K562 (cell line): ENCODE results near the gene REEP6. TPM values are rescaled to one million over a fixed set of nuclear protein-coding genes. Genes with fewer than 3 reads are reported as not detected.

ENCODE experiments used
- ARNT ChIP-seq, 2 experiments: fragments of 450-650 bp; IDR thresholded peaks; 2 replicates each; pipeline ENCODE4 v1.6.1; 2016; ENCODE audit warnings: mild to moderate bottlenecking in 1 of 2
- BCL6 ChIP-seq: fragments of 250-450 bp; sonication (Bioruptor Pico); IDR thresholded peaks from 2 replicates; pipeline ENCODE4 v1.4.0; 2020
- CBFA2T2 ChIP-seq: fragments of 450-650 bp; conservative IDR thresholded peaks from 2 replicates; pipeline ENCODE4 v1.6.1; 2017; ENCODE audit warnings: mild to moderate bottlenecking
- CXXC5 ChIP-seq: fragments of 250-450 bp; sonication (Bioruptor Pico); IDR thresholded peaks from 2 replicates; pipeline ENCODE4 v1.8.0; 2022; ENCODE audit warnings: inconsistent platforms, mild to moderate bottlenecking, moderate library complexity
- DPF2 ChIP-seq: fragments of 450-650 bp; IDR thresholded peaks from 2 replicates; pipeline ENCODE4 v1.6.1; 2016
- NCOR1 ChIP-seq: fragments of 450-650 bp; IDR thresholded peaks from 2 replicates; pipeline ENCODE4 v1.6.1; 2016; ENCODE audit warnings: mild to moderate bottlenecking, moderate library complexity
- NFIC ChIP-seq: fragments of 450-650 bp; IDR thresholded peaks from 2 replicates; pipeline ENCODE4 v1.6.1; 2017; ENCODE audit warnings: mild to moderate bottlenecking, inconsistent platforms
- RBM34 ChIP-seq: fragments of 200-400 bp; formaldehyde crosslinking; IDR thresholded peaks from 2 replicates; pipeline ENCODE4 v1.6.1; 2018; ENCODE audit warnings: low read length, borderline replicate concordance; ENCODE audit not compliant: insufficient read depth
- SPI1 ChIP-seq: IDR thresholded peaks from 2 replicates; pipeline ENCODE4 v1.6.1; 2011; ENCODE audit warnings: low read depth, low read length, control low read depth, borderline replicate concordance
- TBP ChIP-seq: optimal IDR thresholded peaks from 2 replicates; pipeline ENCODE3; 2011; ENCODE audit warnings: low read depth, low read length, improper control_type of control experiment
- ZNF239 ChIP-seq: fragments of 250-450 bp; sonication (Bioruptor Pico); IDR thresholded peaks from 2 replicates; pipeline ENCODE4 v1.4.0; 2020; ENCODE audit warnings: mild to moderate bottlenecking
- ZNF561 ChIP-seq: fragments of 450-650 bp; formaldehyde crosslinking; conservative IDR thresholded peaks from 2 replicates; pipeline ENCODE4 v1.4.0; 2020; ENCODE audit warnings: mild to moderate bottlenecking, moderate library complexity
- ZNF77 ChIP-seq: fragments of 250-450 bp; sonication (Bioruptor Pico); IDR thresholded peaks from 2 replicates; pipeline ENCODE4 v1.5.0; 2020
- polyA plus RNA-seq, 8 experiments: library from polyadenylated mRNA; depleted of rRNA in 4 of 8; stranded (reverse) in 5 of 8; unstranded in 3 of 8; fragments of >200 nt; fragmentation: Nextera tagmentation in 2 of 8; fragmentation: Illumina TruSeq in 1 of 8; extraction: Ambion mirVana in 2 of 8; extraction: Trizol in 1 of 8; gene quantifications; 2 replicates each; pipeline versions ENCODE4 v1.2.1 to v1.2.3, GENCODE V29; 2011 to 2014; ENCODE audit warnings: inconsistent platforms in 1 of 8, missing spikeins in 1 of 8
- total RNA-seq, 7 experiments: library from RNA; depleted of rRNA in 6 of 7; stranded (reverse); fragments of >200 nt in 6 of 7; fragmentation: Illumina TruSeq in 2 of 7; extraction: Trizol in 2 of 7; gene quantifications; 2 replicates each; pipeline versions ENCODE4 v1.2.1 to v1.2.3, GENCODE V29; 2011 to 2021; ENCODE audit warnings: low replicate concordance in 1 of 7
- TF ChIP-seq, protein P1 (sequence below): sonication (generic); formaldehyde crosslinking; IDR thresholded peaks from 2 replicates; pipeline ENCODE4 v1.8.1; 2023; ENCODE audit warnings: mild to moderate bottlenecking, missing genetic modification reagents
- TF ChIP-seq, protein P2 (sequence below): fragments of 250-450 bp; sonication (Bioruptor Pico); IDR thresholded peaks from 2 replicates; pipeline ENCODE4 v1.5.0; 2021; ENCODE audit warnings: mild to moderate bottlenecking, borderline replicate concordance
- TF ChIP-seq, protein P3 (sequence below), 3 experiments: IDR thresholded peaks in 2 of 3; conservative IDR thresholded peaks in 1 of 3; 2 replicates each; pipeline ENCODE4 v1.5.1; 2011 to 2012; ENCODE audit warnings: low read length in 3 of 3, mild to moderate bottlenecking in 3 of 3, control low read depth in 2 of 3, improper control_type of control experiment in 1 of 3, inconsistent platforms in 1 of 3, low read depth in 1 of 3, mixed read lengths in 1 of 3, moderate library complexity in 1 of 3; ENCODE audit not compliant: insufficient read depth in 2 of 3
- TF ChIP-seq, protein P4 (sequence below): sonication (generic); formaldehyde crosslinking; IDR thresholded peaks from 2 replicates; pipeline ENCODE4 v1.4.0; 2020; ENCODE audit warnings: mild to moderate bottlenecking, missing genetic modification reagents
- TF ChIP-seq, protein P5 (sequence below): fragments of 450-650 bp; conservative IDR thresholded peaks from 2 replicates; pipeline ENCODE4 v1.6.1; 2016; ENCODE audit warnings: missing genetic modification characterization, low read depth, mild to moderate bottlenecking, missing compliant biosample characterization, moderate library complexity

The REEP6 gene
- total and polyA plus RNA-seq, 9 of the 15 experiments (the other 6 are each of a cell fraction or from before 2014, with no cell fraction given): 1.2 to 64.2 (median 12.7) TPM

DNA sequence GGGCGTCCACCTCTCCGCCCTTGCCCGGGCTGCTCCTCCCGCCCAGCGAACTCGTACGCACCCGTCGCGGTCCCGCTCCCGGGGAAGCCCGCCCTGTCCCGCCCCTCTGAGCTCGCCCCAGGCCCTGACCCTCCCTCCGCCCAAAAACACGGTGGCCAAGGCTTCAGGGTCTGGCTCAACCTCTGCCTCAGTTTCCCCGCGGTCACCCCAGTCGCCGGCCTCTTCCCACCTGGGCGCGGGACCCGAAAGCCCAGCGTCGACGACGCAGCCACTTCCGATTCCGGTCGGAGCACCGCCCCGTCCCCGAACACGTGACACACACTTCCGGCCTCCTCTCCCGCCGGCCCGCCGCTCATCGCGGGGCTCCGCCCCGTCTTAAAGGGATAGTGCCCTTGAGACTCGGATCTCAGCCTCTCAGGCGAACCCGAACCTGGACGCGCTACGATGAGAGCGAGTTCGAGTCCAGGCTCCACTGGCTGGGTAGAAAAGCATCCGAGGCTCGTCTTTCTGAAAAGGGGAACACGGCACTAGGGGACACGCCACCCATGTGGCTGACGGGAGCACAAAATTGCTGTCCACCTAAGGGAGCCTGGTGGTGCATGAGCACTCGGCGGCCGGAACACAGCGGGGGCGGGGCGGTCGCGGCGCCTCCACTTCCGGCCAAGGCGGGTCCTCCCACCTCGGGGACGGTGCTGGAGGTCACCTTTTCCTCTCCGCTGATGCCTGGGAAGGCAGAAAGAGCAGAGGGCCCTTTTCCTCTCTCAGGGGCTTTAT, 11.9 kb upstream of the REEP6 start, which contains the start of gene C19orf25 (continued):
- TF ChIP-seq, protein P1, sequence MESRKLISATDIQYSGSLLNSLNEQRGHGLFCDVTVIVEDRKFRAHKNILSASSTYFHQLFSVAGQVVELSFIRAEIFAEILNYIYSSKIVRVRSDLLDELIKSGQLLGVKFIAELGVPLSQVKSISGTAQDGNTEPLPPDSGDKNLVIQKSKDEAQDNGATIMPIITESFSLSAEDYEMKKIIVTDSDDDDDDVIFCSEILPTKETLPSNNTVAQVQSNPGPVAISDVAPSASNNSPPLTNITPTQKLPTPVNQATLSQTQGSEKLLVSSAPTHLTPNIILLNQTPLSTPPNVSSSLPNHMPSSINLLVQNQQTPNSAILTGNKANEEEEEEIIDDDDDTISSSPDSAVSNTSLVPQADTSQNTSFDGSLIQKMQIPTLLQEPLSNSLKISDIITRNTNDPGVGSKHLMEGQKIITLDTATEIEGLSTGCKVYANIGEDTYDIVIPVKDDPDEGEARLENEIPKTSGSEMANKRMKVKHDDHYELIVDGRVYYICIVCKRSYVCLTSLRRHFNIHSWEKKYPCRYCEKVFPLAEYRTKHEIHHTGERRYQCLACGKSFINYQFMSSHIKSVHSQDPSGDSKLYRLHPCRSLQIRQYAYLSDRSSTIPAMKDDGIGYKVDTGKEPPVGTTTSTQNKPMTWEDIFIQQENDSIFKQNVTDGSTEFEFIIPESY (CRISPR knock-in tag): 0 out of 2 replicates have a peak, but pooled peaks have one; percentile 39
- TF ChIP-seq ZNF239 (CRISPR knock-in tag) (no peak), NCOR1 (peak; percentile 58; the same call in 1 of the 2 replicates), RBM34 (no peak), TBP (peak; percentile 65), ZNF77 (CRISPR knock-in tag) (no peak), BCL6 (CRISPR knock-in tag) (no peak), NFIC (peak; percentile 27), ARNT (IDR thresholded peaks at IDR 0.05) (0 out of 4 replicates have a peak, but pooled peaks of 1 of the 2 experiments have one; percentile 28), CXXC5 (CRISPR knock-in tag) (peak; percentile 83), CBFA2T2 (peak; percentile 84), ZNF561 (CRISPR knock-in tag) (no peak), SPI1 (peak; percentile 56; the same call in 1 of the 2 replicates), DPF2 (peak; percentile 71)
- TF ChIP-seq, protein P2, sequence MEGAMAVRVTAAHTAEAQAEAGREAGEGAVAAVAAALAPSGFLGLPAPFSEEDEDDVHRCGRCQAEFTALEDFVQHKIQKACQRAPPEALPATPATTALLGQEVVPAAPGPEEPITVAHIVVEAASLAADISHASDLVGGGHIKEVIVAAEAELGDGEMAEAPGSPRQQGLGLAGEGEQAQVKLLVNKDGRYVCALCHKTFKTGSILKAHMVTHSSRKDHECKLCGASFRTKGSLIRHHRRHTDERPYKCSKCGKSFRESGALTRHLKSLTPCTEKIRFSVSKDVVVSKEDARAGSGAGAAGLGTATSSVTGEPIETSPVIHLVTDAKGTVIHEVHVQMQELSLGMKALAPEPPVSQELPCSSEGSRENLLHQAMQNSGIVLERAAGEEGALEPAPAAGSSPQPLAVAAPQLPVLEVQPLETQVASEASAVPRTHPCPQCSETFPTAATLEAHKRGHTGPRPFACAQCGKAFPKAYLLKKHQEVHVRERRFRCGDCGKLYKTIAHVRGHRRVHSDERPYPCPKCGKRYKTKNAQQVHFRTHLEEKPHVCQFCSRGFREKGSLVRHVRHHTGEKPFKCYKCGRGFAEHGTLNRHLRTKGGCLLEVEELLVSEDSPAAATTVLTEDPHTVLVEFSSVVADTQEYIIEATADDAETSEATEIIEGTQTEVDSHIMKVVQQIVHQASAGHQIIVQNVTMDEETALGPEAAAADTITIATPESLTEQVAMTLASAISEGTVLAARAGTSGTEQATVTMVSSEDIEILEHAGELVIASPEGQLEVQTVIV (CRISPR knock-in tag): no peak
- TF ChIP-seq, protein P3, sequence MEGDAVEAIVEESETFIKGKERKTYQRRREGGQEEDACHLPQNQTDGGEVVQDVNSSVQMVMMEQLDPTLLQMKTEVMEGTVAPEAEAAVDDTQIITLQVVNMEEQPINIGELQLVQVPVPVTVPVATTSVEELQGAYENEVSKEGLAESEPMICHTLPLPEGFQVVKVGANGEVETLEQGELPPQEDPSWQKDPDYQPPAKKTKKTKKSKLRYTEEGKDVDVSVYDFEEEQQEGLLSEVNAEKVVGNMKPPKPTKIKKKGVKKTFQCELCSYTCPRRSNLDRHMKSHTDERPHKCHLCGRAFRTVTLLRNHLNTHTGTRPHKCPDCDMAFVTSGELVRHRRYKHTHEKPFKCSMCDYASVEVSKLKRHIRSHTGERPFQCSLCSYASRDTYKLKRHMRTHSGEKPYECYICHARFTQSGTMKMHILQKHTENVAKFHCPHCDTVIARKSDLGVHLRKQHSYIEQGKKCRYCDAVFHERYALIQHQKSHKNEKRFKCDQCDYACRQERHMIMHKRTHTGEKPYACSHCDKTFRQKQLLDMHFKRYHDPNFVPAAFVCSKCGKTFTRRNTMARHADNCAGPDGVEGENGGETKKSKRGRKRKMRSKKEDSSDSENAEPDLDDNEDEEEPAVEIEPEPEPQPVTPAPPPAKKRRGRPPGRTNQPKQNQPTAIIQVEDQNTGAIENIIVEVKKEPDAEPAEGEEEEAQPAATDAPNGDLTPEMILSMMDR (IDR thresholded peaks at IDR 0.05 in 2 of 3, conservative IDR thresholded peaks at IDR 0.05 in 1 of 3; ENCODE audit: insufficient read depth in 2 of 3, low read depth in 1 of 3, low read length in 3 of 3): 0 out of 6 replicates have a peak, but pooled peaks of 1 of the 3 experiments have one; percentile 0
- TF ChIP-seq, protein P4, sequence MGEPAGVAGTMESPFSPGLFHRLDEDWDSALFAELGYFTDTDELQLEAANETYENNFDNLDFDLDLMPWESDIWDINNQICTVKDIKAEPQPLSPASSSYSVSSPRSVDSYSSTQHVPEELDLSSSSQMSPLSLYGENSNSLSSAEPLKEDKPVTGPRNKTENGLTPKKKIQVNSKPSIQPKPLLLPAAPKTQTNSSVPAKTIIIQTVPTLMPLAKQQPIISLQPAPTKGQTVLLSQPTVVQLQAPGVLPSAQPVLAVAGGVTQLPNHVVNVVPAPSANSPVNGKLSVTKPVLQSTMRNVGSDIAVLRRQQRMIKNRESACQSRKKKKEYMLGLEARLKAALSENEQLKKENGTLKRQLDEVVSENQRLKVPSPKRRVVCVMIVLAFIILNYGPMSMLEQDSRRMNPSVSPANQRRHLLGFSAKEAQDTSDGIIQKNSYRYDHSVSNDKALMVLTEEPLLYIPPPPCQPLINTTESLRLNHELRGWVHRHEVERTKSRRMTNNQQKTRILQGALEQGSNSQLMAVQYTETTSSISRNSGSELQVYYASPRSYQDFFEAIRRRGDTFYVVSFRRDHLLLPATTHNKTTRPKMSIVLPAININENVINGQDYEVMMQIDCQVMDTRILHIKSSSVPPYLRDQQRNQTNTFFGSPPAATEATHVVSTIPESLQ (CRISPR knock-in tag): peak; percentile 29; the same call in 1 of the 2 replicates
- TF ChIP-seq, protein P5, sequence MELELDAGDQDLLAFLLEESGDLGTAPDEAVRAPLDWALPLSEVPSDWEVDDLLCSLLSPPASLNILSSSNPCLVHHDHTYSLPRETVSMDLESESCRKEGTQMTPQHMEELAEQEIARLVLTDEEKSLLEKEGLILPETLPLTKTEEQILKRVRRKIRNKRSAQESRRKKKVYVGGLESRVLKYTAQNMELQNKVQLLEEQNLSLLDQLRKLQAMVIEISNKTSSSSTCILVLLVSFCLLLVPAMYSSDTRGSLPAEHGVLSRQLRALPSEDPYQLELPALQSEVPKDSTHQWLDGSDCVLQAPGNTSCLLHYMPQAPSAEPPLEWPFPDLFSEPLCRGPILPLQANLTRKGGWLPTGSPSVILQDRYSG (tag): 0 out of 2 replicates have a peak, but pooled peaks have one; percentile 20
